ELR (cell line): ENCODE data around the gene DDX39A.
"Not testable (repeated sequence)": the region's sequence is repeated elsewhere in the genome, so short reads cannot be mapped to it uniquely, and the experiment has no call there.

ENCODE experiments used
- DNase-seq: peaks from one replicate; pipeline ENCODE4 v3.0.0-alpha.2; 2015; ENCODE audit warnings: low read depth

Gene DDX39A

GRCh38 chr19:14385492-14385891 lies 33.6 kb downstream of the DDX39A start:
- no peak for DNase-seq

GRCh38 chr19:14383661-14384555 lies 35.2 kb downstream of the DDX39A start:
- peak; percentile 80 for DNase-seq

- peak; percentile 71 for DNase-seq
These were observed 37.3 kb downstream of the DDX39A start for GRCh38 chr19:14381689-14382474.

- no peak for DNase-seq
These were observed 39.7 kb downstream of the DDX39A start for GRCh38 chr19:14379294-14380065.

- no peak for DNase-seq
These were observed 40.3 kb downstream of the DDX39A start for GRCh38 chr19:14378890-14379289.

GRCh38 chr19:14377883-14378328 lies 41.2 kb downstream of the DDX39A start:
- no peak for DNase-seq

GRCh38 chr19:14375582-14376291 lies 43.4 kb downstream of the DDX39A start:
- DNase-seq, result no peak

GRCh38 chr19:14375055-14375581 lies 44.0 kb downstream of the DDX39A start:
- DNase-seq, result no peak

GRCh38 chr19:14374313-14374712 lies 44.8 kb downstream of the DDX39A start:
- DNase-seq, result not testable (repeated sequence)

GRCh38 chr19:14372384-14373077 lies 46.6 kb downstream of the DDX39A start:
- DNase-seq, result not testable (repeated sequence)

- no peak for DNase-seq
These were observed 47.8 kb downstream of the DDX39A start for GRCh38 chr19:14371301-14371821.

GRCh38 chr19:14370940-14371280 lies 48.2 kb downstream of the DDX39A start:
- DNase-seq, result no peak

- no peak for DNase-seq
These were observed 48.8 kb downstream of the DDX39A start for GRCh38 chr19:14370169-14370939.

GRCh38 chr19:14369399-14370168 lies 49.6 kb downstream of the DDX39A start:
- DNase-seq, result no peak

- DNase-seq, result no peak
These were observed 51.1 kb downstream of the DDX39A start for GRCh38 chr19:14368011-14368513.

- no peak for DNase-seq
These were observed 52.1 kb downstream of the DDX39A start for GRCh38 chr19:14367016-14367415.

- DNase-seq, result peak; percentile 67
These were observed 52.6 kb downstream of the DDX39A start for GRCh38 chr19:14366529-14366928.

- DNase-seq, result not testable (repeated sequence)
These were observed 55.1 kb downstream of the DDX39A start for GRCh38 chr19:14364098-14364443.
